Transverse colon (tissue), 4 donors: ENCODE data around the gene ZBTB32.

ENCODE experiments used
- CTCF ChIP-seq, 5 experiments: fragments of 200-600 bp in 3 of 5; fragments of 450-650 bp in 2 of 5; sonication (generic) in 3 of 5; IDR thresholded peaks; 1 replicate in 2 of 5; 2 replicates in 3 of 5; pipeline ENCODE4 v1.5.1; 2016 to 2017; ENCODE audit warnings: antibody characterized with exemption in 5 of 5, inconsistent platforms in 3 of 5, mild to moderate bottlenecking in 2 of 5, moderate library complexity in 1 of 5
- POLR2A ChIP-seq: fragments of 450-650 bp; IDR thresholded peaks from one replicate; pipeline ENCODE4 v1.6.1; 2016; ENCODE audit warnings: antibody characterized with exemption, mild to moderate bottlenecking, moderate library complexity
- POLR2AphosphoS5 ChIP-seq, 3 donors: sonication (generic); formaldehyde crosslinking; IDR thresholded peaks; one replicate each; pipeline ENCODE4 v1.6.1; 2016; ENCODE audit warnings: antibody characterized with exemption in 3 of 3

GRCh38 chr19:35729021-35729420 lies 24.7 kb downstream of the ZBTB32 start:
- TF ChIP-seq CTCF (IDR thresholded peaks at IDR 0.05) = no peak
- TF ChIP-seq POLR2A = no peak
- TF ChIP-seq POLR2AphosphoS5 (IDR thresholded peaks at IDR 0.05) = no peak
